Hepatocyte (in vitro differentiated cells): Measurements from ENCODE around the gene CDC42EP1.

Experiments used
- EZH2phosphoT487 ChIP-seq: fragments of 200-600 bp; sonication (generic); IDR thresholded peaks from one replicate; pipeline ENCODE4 v1.6.1; 2018; ENCODE audit warnings: antibody characterized with exemption, mild to moderate bottlenecking, low read depth, moderate library complexity; ENCODE audit not compliant: unreplicated experiment, severe bottlenecking
- TF ChIP-seq, protein P1 (sequence below): fragments of 200-600 bp; sonication (generic); IDR thresholded peaks from 2 replicates; pipeline ENCODE4 v1.5.1; 2016; ENCODE audit warnings: antibody characterized with exemption, mild to moderate bottlenecking; ENCODE audit not compliant: poor library complexity

DNA sequence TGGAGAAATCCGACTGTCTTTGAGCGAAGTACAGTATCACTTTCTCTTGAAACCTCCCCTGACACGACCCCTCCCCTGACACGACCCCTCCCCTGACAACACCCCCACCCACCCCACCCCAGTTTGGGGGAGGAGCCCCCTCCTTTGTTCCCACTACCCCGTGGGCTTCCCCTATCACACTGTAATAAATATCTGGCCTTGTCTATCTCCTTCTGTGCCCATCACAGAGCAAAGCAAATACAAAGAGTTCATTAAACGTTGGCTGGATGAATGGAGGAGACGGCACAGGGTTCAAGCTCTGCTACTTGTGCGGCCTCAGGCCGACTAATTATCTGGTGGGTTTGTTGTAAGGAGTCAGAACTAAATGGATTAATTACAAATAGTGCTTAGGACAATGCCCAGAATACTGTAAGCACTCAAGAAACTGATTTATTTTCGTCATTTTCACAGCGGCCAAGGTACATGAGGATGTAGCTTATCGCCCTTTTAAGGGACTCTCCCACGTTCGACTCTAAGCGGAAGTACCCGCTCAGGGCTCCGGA, 47.7 kb downstream of the CDC42EP1 start:
- TF ChIP-seq, protein P1, sequence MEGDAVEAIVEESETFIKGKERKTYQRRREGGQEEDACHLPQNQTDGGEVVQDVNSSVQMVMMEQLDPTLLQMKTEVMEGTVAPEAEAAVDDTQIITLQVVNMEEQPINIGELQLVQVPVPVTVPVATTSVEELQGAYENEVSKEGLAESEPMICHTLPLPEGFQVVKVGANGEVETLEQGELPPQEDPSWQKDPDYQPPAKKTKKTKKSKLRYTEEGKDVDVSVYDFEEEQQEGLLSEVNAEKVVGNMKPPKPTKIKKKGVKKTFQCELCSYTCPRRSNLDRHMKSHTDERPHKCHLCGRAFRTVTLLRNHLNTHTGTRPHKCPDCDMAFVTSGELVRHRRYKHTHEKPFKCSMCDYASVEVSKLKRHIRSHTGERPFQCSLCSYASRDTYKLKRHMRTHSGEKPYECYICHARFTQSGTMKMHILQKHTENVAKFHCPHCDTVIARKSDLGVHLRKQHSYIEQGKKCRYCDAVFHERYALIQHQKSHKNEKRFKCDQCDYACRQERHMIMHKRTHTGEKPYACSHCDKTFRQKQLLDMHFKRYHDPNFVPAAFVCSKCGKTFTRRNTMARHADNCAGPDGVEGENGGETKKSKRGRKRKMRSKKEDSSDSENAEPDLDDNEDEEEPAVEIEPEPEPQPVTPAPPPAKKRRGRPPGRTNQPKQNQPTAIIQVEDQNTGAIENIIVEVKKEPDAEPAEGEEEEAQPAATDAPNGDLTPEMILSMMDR, result no peak
- no peak for TF ChIP-seq EZH2phosphoT487
